Ishikawa (cell line): ENCODE data around the gene SCN10A.

Experiments used
- CEBPB ChIP-seq: IDR thresholded peaks from 2 replicates; pipeline ENCODE4 v1.6.1; 2012
- CREB1 ChIP-seq: IDR thresholded peaks from 2 replicates; pipeline ENCODE4 v1.6.1; 2012; ENCODE audit warnings: low read depth
- EGR1 ChIP-seq: IDR thresholded peaks from 2 replicates; pipeline ENCODE4 v1.6.1; 2012
- EP300 ChIP-seq: IDR thresholded peaks from 2 replicates; pipeline ENCODE4 v1.6.1; 2012; ENCODE audit warnings: borderline replicate concordance
- FOXM1 ChIP-seq: IDR thresholded peaks from 2 replicates; pipeline ENCODE4 v1.6.1; 2012; ENCODE audit warnings: low read depth, borderline replicate concordance
- NFIC ChIP-seq: IDR thresholded peaks from 2 replicates; pipeline ENCODE4 v1.6.1; 2012
- RAD21 ChIP-seq: IDR thresholded peaks from 2 replicates; pipeline ENCODE4 v1.6.1; 2012; ENCODE audit warnings: low read depth
- TAF1 ChIP-seq: IDR thresholded peaks from 2 replicates; pipeline ENCODE4 v1.6.1; 2012; ENCODE audit warnings: low read depth, mild to moderate bottlenecking
- TCF12 ChIP-seq: IDR thresholded peaks from 2 replicates; pipeline ENCODE4 v1.6.1; 2012; ENCODE audit warnings: low read depth
- TEAD4 ChIP-seq: IDR thresholded peaks from 2 replicates; pipeline ENCODE4 v1.6.1; 2012
- USF1 ChIP-seq: IDR thresholded peaks from 2 replicates; pipeline ENCODE4 v1.6.1; 2012
- YY1 ChIP-seq: IDR thresholded peaks from 2 replicates; pipeline ENCODE4 v1.6.1; 2012; ENCODE audit warnings: low read depth
- ZBTB7A ChIP-seq: IDR thresholded peaks from 2 replicates; pipeline ENCODE4 v1.6.1; 2012; ENCODE audit warnings: low read depth
- TF ChIP-seq, protein P1 (sequence below): IDR thresholded peaks from 2 replicates; pipeline ENCODE4 v1.6.1; 2012
- TF ChIP-seq, protein P2 (sequence below): IDR thresholded peaks from 2 replicates; pipeline ENCODE4 v1.6.1; 2012; ENCODE audit warnings: low read depth, mild to moderate bottlenecking

SCN10A gene

GRCh38 chr3:38793721-38794120 lies 22.3 kb downstream of the SCN10A start:
- no peak for TF ChIP-seq TAF1
- TF ChIP-seq RAD21, result no peak
- no peak for TF ChIP-seq FOXM1
- TF ChIP-seq TEAD4, result no peak
- no peak for TF ChIP-seq TCF12
- TF ChIP-seq EP300, result no peak
- TF ChIP-seq, protein P1, sequence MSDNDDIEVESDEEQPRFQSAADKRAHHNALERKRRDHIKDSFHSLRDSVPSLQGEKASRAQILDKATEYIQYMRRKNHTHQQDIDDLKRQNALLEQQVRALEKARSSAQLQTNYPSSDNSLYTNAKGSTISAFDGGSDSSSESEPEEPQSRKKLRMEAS, result no peak
- no peak for TF ChIP-seq YY1
- TF ChIP-seq, protein P2, sequence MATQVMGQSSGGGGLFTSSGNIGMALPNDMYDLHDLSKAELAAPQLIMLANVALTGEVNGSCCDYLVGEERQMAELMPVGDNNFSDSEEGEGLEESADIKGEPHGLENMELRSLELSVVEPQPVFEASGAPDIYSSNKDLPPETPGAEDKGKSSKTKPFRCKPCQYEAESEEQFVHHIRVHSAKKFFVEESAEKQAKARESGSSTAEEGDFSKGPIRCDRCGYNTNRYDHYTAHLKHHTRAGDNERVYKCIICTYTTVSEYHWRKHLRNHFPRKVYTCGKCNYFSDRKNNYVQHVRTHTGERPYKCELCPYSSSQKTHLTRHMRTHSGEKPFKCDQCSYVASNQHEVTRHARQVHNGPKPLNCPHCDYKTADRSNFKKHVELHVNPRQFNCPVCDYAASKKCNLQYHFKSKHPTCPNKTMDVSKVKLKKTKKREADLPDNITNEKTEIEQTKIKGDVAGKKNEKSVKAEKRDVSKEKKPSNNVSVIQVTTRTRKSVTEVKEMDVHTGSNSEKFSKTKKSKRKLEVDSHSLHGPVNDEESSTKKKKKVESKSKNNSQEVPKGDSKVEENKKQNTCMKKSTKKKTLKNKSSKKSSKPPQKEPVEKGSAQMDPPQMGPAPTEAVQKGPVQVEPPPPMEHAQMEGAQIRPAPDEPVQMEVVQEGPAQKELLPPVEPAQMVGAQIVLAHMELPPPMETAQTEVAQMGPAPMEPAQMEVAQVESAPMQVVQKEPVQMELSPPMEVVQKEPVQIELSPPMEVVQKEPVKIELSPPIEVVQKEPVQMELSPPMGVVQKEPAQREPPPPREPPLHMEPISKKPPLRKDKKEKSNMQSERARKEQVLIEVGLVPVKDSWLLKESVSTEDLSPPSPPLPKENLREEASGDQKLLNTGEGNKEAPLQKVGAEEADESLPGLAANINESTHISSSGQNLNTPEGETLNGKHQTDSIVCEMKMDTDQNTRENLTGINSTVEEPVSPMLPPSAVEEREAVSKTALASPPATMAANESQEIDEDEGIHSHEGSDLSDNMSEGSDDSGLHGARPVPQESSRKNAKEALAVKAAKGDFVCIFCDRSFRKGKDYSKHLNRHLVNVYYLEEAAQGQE, result no peak
- TF ChIP-seq EGR1, result no peak
- no peak for TF ChIP-seq CEBPB
- no peak for TF ChIP-seq CREB1
- TF ChIP-seq USF1, result no peak

- TF ChIP-seq TAF1 (no peak), TEAD4 (no peak), EGR1 (no peak), FOXM1 (no peak), CREB1 (no peak), RAD21 (no peak), USF1 (no peak), EP300 (no peak), TCF12 (no peak)
- TF ChIP-seq, protein P2, result no peak
Measured at GRCh38 chr3:38792983-38793382, 23.0 kb downstream of the SCN10A start.

DNA sequence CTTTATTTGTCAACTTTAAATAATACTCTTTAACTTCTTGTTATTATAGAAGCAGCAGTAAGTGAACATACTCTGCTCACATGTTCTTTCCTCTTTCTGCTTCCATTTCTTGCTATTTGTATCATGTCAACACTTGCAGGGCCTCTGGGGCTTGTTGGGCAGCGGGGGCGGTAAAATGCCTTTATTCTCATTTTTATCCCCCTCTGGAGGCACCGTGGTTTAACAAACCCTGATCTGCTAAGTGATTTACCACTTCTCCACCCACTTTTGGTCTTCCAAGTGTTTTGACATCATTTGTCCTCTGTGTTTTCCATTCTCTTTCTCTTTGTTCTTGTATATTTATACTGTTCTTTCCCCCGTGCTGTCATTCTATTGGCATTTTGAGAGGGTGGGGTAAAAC lies 33.9 kb downstream of the SCN10A start:
- no peak for TF ChIP-seq USF1

- TF ChIP-seq ZBTB7A (no peak), EGR1 (no peak), YY1 (no peak), TCF12 (no peak), NFIC (no peak), CEBPB (no peak), TEAD4 (no peak), CREB1 (no peak), TAF1 (no peak), RAD21 (no peak), EP300 (no peak), USF1 (no peak), FOXM1 (no peak)
- TF ChIP-seq, protein P2, result no peak
- TF ChIP-seq, protein P1, result no peak
Measured at GRCh38 chr3:38773528-38773927, 42.5 kb downstream of the SCN10A start.

DNA sequence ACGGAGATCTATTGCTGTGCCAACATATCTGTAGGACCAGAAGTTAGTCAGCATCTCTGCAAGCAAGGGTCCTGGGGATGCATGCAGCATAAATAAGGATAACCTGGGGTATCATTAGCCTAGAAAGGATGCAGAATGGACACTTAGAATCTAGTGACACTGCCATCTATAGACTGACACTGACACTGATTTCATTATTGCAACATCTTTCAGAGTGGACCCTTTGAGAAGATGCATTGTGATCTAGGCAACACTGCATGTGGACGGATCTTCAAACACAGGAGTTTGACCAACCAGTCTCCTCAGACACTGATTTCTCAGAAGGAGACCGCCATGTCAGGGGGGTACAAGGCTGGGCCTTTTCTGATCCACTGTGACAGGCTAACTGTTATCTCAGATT lies 52.4 kb downstream of the SCN10A start:
- TF ChIP-seq RAD21, result no peak
- no peak for TF ChIP-seq CEBPB
- TF ChIP-seq EGR1, result no peak
- no peak for TF ChIP-seq YY1
- TF ChIP-seq NFIC, result no peak
- no peak for TF ChIP-seq ZBTB7A
- TF ChIP-seq USF1, result no peak
- TF ChIP-seq FOXM1, result no peak
- no peak for TF ChIP-seq TEAD4
- TF ChIP-seq TAF1, result no peak
- TF ChIP-seq, protein P2, result no peak
- TF ChIP-seq, protein P1, result no peak
- no peak for TF ChIP-seq CREB1
- no peak for TF ChIP-seq EP300
- no peak for TF ChIP-seq TCF12
